DMS53 treated with DMSO at 0.1 percent for 48 hours (cell line): ENCODE results near the gene PIGO.

Experiments
- DNase-seq: peaks from one replicate; lab custom pipeline; 2025; ENCODE audit not compliant: unreplicated experiment; lab: John Stamatoyannopoulos, UW

PIGO gene

DNA sequence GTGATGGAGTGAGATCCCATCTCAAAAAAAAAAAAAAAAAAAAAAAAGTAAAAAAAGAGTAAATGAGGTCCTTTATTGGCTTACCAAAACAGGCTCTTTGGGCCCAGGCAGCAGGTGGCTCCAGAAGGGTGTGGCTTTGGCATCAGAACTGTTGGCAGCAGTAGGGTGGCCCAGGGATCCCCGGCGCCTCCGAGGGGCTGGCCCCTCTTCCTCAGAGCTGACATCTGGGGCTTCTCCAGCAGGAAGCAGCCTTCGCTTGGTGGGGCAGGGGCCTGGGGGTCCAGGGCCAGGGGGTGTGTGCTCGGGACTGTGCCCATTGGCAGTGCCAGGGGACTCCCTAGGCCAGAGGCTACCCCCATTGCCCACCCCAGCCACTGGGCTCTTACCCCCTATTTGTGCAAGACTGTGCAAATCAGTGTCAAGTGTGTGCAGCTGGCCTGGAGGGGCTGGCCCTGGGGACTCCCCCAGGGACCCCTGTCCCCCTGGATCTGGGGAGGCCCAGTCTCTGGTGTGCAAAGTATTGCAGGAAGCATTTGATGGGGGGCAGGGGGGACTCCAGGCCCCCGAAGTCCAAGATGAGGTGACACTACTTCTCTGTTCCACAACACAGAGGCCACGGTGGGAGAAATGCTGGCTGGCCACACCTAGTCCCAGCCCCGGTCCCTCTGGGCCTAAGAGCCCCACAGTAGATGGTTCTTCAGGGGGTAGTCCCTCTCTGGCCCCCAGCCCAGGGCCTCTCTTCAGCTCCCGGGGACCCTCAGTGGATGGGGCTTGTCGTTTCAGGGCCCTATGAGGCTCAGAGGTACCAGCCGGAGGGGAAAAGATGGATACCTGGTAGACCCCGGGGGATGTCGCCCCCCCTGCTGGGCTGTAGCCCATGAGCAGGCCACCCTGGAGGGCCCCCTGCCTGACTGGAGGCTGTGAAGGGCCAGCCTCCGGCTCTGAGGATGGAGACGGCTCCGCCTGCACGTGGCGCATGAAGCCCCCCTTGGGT is 11.2 kb upstream of the PIGO start:
- no peak for DNase-seq

DNA sequence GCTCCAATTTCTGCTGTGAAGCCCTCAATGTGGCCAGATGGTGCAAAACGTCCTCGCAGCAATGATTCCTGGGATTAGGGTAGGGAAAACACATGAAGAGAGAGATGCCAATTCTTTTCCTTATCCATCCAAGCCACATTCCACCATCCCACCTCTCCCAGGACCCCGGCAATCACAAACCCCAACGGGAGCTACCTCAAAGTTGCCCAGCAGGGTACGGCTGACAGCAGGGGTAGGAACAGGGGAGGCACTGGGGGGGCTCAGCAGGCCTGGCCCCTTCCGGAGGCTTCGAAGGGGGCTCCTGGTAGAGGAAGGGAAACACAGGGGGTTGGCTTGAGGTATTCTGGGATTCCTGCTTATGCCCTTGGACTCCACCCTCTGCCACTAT is 9.9 kb upstream of the PIGO start:
- no peak for DNase-seq

DNA sequence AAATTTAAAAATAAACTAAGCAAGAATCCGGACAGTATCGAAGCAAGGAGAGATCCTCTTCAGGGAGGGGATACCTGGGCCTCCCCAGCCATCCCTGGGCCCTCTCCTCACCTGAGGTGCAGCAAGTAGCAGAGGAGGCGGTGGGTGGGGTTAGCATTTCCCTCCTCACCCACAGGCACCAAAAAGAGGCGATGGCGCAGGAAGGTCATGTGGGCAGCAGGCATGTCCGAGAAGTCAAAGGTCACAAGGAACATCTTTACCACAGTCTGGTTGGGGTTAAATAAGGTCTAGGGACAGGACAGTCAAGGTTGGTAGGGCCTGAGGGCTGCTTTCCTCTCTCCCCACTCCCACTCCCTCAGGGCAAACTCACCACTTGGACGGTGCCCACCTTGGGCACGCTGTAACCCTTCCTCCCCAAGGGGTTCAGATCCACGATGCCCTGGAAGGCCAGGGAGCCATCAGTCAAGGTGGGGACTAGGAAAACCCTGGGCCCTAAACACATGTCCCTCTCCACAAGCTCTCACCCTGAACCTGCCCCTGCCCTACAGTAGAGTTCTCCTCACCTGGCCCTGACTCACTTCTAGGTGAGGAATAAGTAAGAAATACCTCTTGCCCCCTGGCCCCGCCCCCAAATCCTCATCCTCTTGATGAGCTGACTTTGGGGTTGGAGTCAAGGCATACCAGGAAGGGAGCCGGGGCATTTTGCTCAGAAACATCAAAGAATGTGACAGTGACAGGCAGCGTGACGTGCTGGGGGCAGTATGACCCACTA is 9.4 kb upstream of the PIGO start:
- no peak for DNase-seq

DNA sequence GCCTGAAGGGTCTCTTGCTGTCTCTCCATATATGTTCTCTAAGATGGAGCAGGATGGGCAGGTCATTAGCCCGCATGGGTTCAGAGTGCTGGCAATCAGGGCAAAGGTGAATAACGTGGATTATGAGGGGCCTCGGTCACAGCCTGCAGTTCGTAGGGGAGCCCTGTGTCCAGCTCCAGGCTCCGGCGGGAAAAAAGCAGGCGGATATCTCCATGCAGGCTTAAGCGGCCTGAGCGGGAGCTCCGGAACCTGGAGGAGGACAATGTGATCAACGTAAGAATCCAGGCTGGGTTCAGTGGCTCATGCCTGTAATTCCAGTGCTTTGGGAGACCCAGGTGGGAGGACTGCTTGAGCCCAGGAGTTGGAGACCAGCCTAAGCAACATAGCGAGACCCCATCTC is 8.7 kb upstream of the PIGO start:
- DNase-seq: no peak

DNA sequence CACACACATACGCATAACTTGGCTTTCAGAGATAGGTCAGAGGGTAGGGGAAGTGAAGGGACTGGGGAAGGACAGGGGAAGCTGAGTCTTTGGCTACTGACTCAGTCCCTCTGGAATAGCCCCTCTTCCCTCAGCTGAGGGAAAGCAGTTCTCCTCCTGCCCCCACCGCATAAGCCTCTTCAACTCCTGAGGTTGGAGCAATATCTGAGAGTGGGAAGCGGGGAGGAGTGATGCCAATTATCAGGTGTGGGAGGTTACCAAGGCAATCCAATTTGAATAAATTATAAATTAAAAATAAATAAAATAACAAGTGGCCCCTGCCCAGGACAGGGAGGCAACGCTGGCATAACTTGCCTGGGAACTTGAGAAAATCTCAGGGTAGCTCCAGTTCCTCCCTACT is 8.2 kb upstream of the PIGO start:
- no peak for DNase-seq

DNA sequence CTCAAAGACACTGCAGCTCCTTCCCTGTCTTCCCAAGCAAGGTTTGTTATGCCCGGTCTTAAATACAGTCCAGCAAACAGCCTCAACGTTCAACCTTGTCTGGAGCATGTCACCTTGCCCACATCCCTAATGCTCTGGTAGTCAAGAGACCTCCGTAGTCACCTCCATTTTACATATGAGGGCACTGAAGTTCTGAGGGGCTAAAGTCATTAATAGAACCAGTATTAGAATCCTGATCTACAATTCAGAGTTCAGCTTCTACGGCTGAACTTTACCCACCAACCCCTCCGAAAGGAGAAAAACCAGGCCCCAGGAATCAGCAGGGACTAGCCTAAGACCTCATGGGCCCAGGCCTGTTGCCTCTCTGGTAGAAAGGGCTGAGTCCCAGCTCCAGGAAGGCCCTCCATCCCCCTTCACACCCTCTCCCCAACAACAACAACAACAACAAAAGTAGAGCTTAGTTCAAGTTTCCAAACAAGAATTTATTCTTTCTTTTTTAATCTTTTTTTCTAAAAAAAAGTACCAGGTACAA is 7.3 kb upstream of the PIGO start:
- DNase-seq: no peak

DNA sequence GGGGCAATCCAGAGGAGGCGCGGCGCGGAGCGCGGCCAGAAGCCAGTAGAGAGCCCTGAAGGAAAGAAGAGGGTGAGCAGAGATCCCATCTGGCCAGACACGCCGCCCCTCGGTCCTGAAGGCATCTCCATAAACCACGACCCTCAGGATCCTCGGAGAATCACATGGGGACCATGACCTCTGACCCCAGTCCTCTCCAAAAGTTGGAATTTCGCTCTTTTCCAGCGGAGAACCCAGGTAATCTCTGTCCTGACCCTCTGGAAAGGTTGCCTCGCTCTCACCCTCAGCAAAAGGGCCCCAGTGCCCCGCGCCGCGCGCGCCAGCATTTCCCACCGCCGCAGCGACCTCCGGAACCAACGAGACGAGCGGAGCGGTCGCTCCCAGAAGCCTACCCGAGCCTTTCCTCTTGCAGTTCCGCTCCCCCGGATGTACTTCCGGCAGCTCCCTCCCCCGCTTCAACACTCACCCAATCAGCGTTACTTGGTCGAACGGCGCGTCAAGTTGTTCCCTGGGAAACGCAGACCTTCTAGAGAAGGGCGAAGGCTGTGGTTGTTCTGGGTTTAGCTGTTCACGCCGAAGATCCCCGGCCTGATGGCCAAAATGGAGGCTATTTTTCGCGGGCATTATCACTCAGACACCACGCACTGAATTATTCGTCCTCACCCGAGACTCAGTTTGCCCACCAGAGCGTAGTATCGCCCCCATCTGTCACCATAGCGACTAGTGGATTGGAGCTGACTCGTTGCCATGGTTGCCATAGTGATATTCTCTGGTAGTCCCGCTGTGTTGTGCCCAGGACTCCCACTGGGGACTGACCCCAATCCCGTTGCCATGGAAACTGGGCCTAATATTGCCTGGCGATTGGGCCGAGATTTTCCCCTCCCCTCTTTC is 6.6 kb upstream of the PIGO start, which contains the start of gene STOML2:
Gene STOML2, minus strand, starts transcription at position 363 of the 891 bp plus-strand sequence. Its CDS starts 37 bp downstream, at position 326.
- peak; percentile 81 for DNase-seq

DNA sequence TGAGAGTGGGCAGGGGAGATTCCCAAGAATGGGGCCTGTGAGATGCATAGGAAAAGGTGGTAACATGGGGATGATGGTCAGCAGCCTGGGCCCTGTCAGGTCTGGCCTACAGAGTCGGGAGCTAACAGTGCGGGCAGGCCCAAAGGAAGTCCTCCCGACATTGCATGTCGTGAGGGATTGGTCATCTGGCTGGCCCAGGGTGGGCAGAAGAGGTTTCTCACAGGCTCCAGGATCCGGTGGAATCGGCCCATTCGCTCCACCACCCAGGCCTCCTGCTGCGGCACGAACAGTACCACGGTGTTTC is 6.0 kb upstream of the PIGO start:
- no peak for DNase-seq

DNA sequence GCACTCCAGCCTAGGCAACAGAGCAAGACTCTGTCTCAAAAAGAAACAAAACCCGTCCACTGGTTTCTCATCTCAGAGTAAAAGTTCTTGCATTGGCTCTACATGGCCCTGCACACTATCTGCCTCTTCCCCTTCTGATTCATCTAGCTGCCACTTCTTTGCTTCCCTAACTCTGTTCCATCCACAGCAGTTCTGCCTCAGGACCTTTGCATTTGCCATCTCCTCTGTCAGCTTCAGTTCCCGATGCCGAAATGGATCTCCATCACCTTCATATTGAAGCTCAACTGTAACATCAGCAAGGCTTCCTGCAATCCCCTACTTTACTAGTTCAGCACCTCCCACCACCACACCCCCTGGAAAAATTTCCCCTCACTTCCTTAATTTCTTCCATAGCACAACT is 1.2 kb upstream of the PIGO start:
- no peak for DNase-seq

DNA sequence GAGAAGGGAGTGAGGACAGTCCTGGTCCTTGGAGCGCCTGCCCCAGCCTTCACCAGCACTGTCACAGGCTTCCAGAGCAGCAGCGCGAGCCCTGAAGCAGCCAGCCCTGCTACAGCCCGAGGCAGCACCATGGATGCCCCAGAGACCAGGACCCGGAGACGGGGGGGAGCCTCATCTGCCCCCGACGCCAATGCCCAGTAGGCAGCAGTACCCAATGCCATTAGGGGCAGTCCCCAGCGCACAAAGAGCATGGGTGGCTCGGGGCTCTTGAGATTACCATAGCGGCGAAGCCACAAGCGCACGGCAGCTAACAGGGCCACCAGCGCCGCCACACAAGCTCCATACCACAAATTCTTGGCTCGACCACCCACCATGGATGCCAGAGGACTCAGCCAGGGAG is 4.9 kb downstream of the PIGO start:
- no peak for DNase-seq

DNA sequence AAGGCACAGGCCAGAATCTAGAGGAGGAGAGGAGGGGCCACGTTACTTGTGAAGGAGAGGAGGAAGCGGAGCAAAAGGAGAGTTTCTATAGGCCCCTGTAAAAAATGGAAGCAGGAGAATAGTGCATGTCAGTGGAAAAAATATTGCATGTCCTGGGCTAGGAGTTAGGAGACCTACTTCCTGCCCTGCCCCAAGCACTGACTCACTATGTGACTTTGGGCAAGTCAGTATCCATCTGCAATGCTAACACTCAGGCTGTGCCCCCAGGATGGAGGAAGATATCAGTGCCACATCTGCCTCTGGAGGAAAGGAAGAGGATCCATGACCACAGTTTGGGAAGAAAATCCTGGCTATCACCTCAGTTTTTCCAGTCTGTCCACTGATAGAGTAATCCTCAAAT is 7.0 kb downstream of the PIGO start:
- no peak for DNase-seq

DNA sequence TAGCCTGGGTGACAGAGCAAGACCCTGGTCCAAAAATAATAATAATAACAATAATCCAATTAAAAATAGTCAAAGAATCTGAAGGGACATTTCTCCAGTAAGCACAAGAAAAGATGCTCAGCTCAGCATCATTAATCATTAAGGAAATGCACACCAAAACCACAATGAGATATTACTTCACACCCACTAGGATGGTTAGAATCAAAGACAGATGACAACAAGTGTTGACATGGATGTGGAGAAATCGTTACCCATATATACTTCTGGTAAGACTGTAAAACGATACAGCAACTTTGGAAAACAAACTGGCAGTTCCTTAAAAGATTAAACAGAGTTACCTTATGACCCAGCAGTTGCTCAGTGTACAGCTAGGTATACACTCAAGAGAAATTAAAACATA is 11.3 kb downstream of the PIGO start:
- no peak for DNase-seq

DNA sequence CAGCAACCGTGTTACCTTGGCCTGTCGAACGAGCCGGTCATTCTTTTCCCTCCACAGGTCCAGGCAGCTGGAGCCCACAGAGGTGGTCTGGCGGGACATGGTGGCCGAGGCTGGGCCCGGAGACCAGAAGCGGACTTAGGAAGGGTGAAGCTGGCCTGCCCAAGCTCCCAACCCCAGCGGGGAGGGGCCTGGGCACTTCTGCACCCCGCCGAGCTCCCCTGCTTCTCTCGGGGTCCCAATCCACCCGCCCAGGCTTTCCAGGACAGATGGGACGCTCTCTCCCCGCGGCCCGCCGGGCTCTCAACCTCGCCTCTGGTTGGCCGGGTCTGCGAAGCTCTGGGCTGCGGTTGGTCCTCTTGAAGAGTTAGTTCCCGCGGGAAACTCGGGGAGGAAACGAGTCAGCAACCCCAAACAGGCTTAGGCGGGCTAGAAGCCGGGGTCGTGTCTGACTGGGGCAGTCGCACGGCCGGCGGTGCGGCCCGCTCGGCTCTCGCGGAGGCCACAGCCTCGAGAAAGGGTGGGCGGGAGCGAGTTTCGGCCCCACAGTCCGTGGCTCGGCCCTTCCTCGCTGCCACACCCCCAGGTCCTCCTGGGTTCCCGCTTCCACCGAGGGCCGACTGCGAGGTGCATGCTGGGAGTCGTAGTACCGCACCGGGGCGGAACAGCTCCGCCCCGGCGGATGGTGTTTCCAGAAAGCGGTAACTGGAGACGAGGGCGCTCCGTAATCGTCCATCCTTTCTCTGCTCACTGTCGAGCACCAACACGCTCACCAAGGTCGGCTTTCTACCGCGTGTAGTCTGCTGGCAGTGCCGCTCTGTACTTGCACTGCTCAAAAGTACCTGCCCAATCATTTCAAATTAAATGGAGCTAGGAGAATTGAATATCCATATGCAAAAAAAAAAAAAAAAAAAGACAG is 16.7 kb downstream of the PIGO start, which contains the start of gene FANCG:
Gene FANCG, minus strand, starts transcription at position 517 of the 916 bp plus-strand sequence. Its CDS starts 418 bp downstream, at position 99.
- peak; percentile 82 for DNase-seq

DNA sequence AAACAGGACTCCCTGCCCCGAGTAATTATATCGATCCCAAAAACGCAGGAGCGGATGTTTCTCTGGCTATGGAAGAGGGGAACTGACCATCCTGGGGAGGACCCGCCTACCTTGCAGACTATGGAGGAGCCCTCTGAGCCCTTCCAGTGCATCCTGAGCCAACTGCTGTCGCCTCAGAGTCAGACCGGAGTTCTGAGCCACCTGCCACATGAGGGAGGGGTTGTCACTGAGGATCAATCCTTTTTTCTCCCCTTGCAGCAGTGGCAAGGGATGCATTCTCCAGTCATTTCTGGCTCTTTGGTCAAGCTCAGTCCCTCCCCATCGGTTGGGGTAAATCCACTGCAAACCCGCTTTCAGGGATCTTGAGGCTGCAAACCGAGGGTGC is 17.4 kb downstream of the PIGO start:
- DNase-seq: no peak

DNA sequence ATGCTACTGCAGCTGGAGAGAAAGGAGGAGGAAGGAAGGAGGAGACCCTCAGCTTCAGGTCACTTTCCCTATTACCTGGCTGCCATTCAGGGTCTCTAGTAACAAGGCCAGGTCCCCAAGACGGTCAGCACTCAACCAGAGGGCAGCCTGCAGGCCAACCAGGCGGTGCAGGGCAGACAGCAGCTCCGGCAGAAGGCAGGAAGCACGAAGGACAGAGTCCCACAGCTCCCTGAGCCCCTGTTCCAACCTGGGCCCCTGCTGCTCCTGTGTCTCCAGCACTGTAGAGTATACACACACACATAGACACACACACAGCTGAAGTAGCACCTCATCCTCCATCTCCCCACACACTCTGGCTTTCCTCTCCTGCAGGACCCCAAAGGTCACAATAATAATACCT is 18.3 kb downstream of the PIGO start:
- no peak for DNase-seq

DNA sequence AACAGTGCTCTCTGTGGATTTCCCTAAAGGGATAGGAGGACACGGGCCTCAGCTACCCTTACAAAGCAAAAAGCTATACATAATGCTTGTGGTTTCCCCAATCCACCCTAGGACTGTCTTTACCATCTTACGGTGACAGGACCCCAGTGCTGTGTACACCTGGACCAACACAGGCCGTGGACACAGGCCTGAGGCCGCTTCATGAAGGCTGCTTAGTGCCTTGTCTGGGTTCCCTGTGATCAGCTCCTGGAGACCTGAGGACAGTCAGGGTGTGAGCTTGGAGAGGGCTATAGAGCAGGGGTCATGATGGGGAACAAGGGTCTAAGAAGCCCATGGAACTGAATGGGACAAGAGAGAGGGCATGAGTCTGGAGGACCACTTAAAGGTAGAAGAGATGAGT is 19.5 kb downstream of the PIGO start:
- DNase-seq: no peak

DNA sequence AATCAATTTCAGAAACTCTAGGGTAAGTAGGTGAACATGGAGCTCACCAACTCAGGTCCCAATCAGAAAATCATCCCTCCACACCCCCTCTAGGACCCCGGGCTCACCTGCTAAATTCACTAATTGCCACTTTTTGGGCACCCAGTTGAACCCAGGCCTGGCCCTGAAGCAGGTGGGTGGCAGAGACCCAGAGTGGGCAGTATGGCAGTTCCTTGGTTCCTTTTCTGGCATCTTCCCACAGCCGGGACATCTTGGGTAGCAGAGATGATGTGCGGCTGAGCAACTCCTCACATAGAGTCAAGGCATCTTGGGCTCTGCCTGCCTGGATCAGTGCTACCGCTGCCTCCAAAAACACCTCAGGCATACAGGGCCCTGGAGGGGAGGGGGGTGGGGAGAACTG is 21.0 kb downstream of the PIGO start:
- no peak for DNase-seq

DNA sequence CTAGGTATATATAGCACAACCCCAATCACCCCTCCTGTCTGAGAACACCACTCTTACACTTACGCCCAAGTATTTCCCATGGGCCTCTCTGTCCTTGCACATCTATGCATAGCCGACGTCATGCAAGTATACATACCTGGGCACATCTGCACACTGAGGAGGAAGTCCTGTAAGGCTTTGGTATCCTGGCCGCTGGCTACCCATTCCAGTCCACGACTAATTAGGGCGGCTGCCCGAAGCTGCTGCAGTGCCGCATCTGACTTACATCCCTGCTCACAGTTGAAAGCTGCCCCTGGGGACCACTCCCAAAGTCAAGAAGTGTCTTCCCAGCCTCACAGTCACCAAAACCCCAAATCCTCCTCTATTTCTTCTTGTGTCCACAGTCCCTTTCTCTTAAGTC is 21.6 kb downstream of the PIGO start:
- DNase-seq: no peak

DNA sequence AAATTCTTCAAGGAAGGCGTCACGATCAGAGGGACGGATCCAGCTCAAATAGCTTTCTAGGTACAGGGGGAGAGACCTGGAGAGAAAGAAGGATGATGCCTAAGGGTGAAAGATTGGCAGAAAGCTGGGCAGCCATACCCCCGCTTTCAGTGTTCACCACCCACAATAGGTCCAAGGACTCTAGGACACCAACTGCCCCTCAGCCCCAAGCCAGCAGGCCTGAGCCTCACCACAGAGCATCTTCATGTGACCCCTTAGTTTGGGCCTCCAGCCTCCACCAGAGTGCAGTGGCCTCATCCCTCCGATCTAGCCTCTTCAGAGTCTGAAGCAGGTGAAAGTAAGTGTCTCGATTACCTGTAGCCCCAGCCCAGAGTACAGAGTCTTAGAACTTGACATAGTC is 22.2 kb downstream of the PIGO start:
- no peak for DNase-seq

DNA sequence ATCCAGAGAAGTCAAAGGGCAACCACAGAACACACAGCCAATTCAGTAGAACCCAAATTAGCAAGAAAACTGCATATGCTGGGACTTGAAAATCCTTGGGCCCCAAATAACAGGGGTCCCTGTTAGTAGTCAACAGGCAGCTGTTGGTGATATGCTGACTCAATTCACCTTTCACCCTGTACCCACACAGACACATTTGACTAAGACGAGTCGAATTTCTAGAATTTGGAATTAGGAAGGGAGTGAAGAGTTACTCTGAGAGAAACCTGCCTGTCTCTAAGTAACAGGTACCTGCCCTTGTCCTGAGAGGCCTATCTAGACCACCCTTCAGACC is 23.1 kb downstream of the PIGO start:
- no peak for DNase-seq
